B cell (primary cell): ENCODE measurements around the gene GNB3. TPM values are rescaled to one million over a fixed set of nuclear protein-coding genes. Genes with fewer than 3 reads are reported as not detected.

Source experiments
- ATAC-seq: fragments of 200-7000 bp; cut with Tn5 transposase; one replicate; pipeline ENCODE4 v1.10.0; 2021; ENCODE audit warnings: low read depth, mild to moderate bottlenecking, moderate number of reproducible peaks, moderate library complexity
- CTCF ChIA-PET: fragments of 350-600 bp; sonication (Branson Sonifier 250); formaldehyde crosslinking; loops from one replicate; lab custom pipeline; 2021; ENCODE audit warnings: antibody characterized with exemption, inconsistent platforms; lab: Charles Lee
- POLR2A ChIA-PET: fragments of 350-600 bp; sonication (Branson Sonifier 250); formaldehyde crosslinking; loops from one replicate; lab custom pipeline; 2021; ENCODE audit warnings: antibody characterized with exemption; lab: Charles Lee
- DNase-seq: peaks from one replicate; pipeline ENCODE4 v3.0.0; 2013
- H2AFZ ChIP-seq: 2 replicates; pipeline ENCODE4 v1.6.1; 2012; ENCODE audit warnings: mild to moderate bottlenecking, low read depth, low read length; ENCODE audit not compliant: insufficient read depth, poor library complexity, severe bottlenecking
- H3K27ac ChIP-seq, 2 donors: 1 replicate in 1 of 2; 2 replicates in 1 of 2; pipeline ENCODE4 v1.5.1; 2012 to 2013; ENCODE audit warnings: low read length in 2 of 2, mild to moderate bottlenecking in 2 of 2, moderate library complexity in 1 of 2
- H3K27me3 ChIP-seq, 4 experiments: fragments of 200-600 bp in 1 of 4; sonication (generic) in 1 of 4; replicated peaks in 1 of 4; 1 replicate in 2 of 4; 2 replicates in 2 of 4; pipeline versions ENCODE4 v1.6.1 to v1.7.0; 2013 to 2016; ENCODE audit warnings: low read length in 3 of 4, mild to moderate bottlenecking in 2 of 4, mixed read lengths in 1 of 4, moderate library complexity in 1 of 4; ENCODE audit not compliant: insufficient read depth in 4 of 4, control insufficient read depth in 3 of 4; ENCODE audit errors: control extremely low read depth in 1 of 4
- H3K36me3 ChIP-seq, 2 experiments: replicated peaks in 1 of 2; 1 replicate in 1 of 2; 2 replicates in 1 of 2; pipeline versions ENCODE4 v1.6.1 to v1.7.1; 2013; ENCODE audit warnings: low read length in 1 of 2; ENCODE audit not compliant: insufficient read depth in 2 of 2, control insufficient read depth in 1 of 2; ENCODE audit errors: control extremely low read depth in 1 of 2, extremely low read depth in 1 of 2
- H3K4me1 ChIP-seq, 2 donors: fragments of 200-600 bp in 1 of 2; sonication (generic) in 1 of 2; 1 replicate in 1 of 2; 2 replicates in 1 of 2; pipeline versions ENCODE4 v1.5.1 to v1.6.1; 2013 to 2017; ENCODE audit warnings: low read length in 2 of 2; ENCODE audit not compliant: control insufficient read depth in 2 of 2, insufficient read depth in 2 of 2
- H3K4me2 ChIP-seq: replicated peaks from 2 replicates; pipeline ENCODE3; 2012; ENCODE audit warnings: mild to moderate bottlenecking, low read depth, low read length; ENCODE audit not compliant: poor library complexity, severe bottlenecking
- H3K4me3 ChIP-seq, 5 experiments: fragments of 200-600 bp in 1 of 5; sonication (generic) in 1 of 5; 1 replicate in 3 of 5; 2 replicates in 2 of 5; pipeline versions ENCODE4 v1.5.1 to v1.7.0; 2011 to 2016; ENCODE audit warnings: low read length in 4 of 5, mild to moderate bottlenecking in 4 of 5, low read depth in 2 of 5, control low read depth in 1 of 5, moderate library complexity in 1 of 5; ENCODE audit not compliant: insufficient read depth in 1 of 5; ENCODE audit errors: control extremely low read depth in 1 of 5, extremely low read depth in 1 of 5
- H3K79me2 ChIP-seq: fragments of 200-600 bp; sonication (generic); one replicate; pipeline ENCODE4 v1.6.0; 2016; ENCODE audit warnings: low read length; ENCODE audit not compliant: control insufficient read depth, insufficient read depth
- H3K9ac ChIP-seq: fragments of 200-600 bp; sonication (generic); 2 replicates; pipeline ENCODE4 v1.6.1; 2017; ENCODE audit warnings: mild to moderate bottlenecking, low read length, moderate library complexity
- H3K9me3 ChIP-seq, 3 donors: one replicate each; pipeline versions ENCODE4 v1.6.1 to v1.7.1; 2013; ENCODE audit warnings: low read length in 2 of 3; ENCODE audit not compliant: control insufficient read depth in 2 of 3, insufficient read depth in 1 of 3; ENCODE audit errors: control extremely low read depth in 1 of 3
- H4K20me1 ChIP-seq: 2 replicates; pipeline ENCODE4 v1.6.0; 2012; ENCODE audit warnings: mild to moderate bottlenecking, low read length; ENCODE audit not compliant: insufficient read depth, control insufficient read depth, poor library complexity, severe bottlenecking
- H3K27ac Mint-ChIP-seq: one replicate; pipeline ENCODE4 v1.8.0; 2021; ENCODE audit warnings: mixed read lengths
- H3K27me3 Mint-ChIP-seq: one replicate; pipeline ENCODE4 v1.8.0; 2021; ENCODE audit warnings: mixed read lengths
- H3K4me1 Mint-ChIP-seq: one replicate; pipeline ENCODE4 v1.8.0; 2021; ENCODE audit warnings: mixed read lengths
- H3K4me3 Mint-ChIP-seq: one replicate; pipeline ENCODE4 v1.8.0; 2021; ENCODE audit warnings: mixed read lengths
- H3K9me3 Mint-ChIP-seq: one replicate; pipeline ENCODE4 v1.8.0; 2022; ENCODE audit warnings: mixed read lengths; ENCODE audit not compliant: insufficient read depth
- CTCF ChIP-seq: fragments of 200-600 bp; IDR thresholded peaks from one replicate; pipeline ENCODE4 v1.8.0; 2022; ENCODE audit warnings: antibody characterized with exemption, mild to moderate bottlenecking
- EZH2 ChIP-seq: IDR thresholded peaks from 2 replicates; pipeline ENCODE4 v1.6.1; 2012; ENCODE audit warnings: borderline replicate concordance, low read depth, mild to moderate bottlenecking, moderate library complexity, low read length; ENCODE audit not compliant: insufficient read depth, poor library complexity, severe bottlenecking
- WGBS: methylation state at CpG from one replicate; pipeline ENCODE4 v1.1.5; 2013; ENCODE audit warnings: missing lambda C conversion rate; ENCODE audit not compliant: insufficient coverage; 5-methylcytosine and 5-hydroxymethylcytosine counted together
- intact Hi-C: fragments of 100-400 bp; cut with micrococcal nuclease; formaldehyde crosslinking; loops from one replicate; pipeline ENCODE4 v1.10.0; 2022
- polyA plus RNA-seq: library from polyadenylated mRNA; depleted of rRNA; stranded (reverse); fragments of >200 nt; gene quantifications from 2 replicates; pipeline ENCODE4 v1.2.3, GENCODE V29; 2012
- total RNA-seq, 2 donors: library from RNA; stranded (reverse); fragments of 120-200 nt in 1 of 2; gene quantifications; 1 replicate in 1 of 2; 2 replicates in 1 of 2; pipeline versions ENCODE4 v1.2.3 to v1.2.4, GENCODE V29; 2013 to 2022

GNB3 gene
- total and polyA plus RNA-seq, 2 donors (not counting 1 experiment from before 2014, with no cell fraction given) = 0.27 to 0.49 TPM

GRCh38 chr12:6809056-6809455 is 31.7 kb upstream of the GNB3 start:
- no peak overlapping the region for H3K4me3 ChIP-seq
- DNase-seq (no peak), ATAC-seq (no peak)
- TF ChIP-seq EZH2 (no peak), CTCF (no peak)
- no peak overlapping the region for H2AFZ ChIP-seq
- no peaks in the 10 kb centered on the region for H3K79me2 ChIP-seq
- H3K4me2 ChIP-seq = no peak overlapping the region
- no peaks in the 10 kb centered on the region for H4K20me1 ChIP-seq
- Mint-ChIP-seq H3K4me1 (peaks cover 8% of the 10 kb centered on the region), H3K27me3 (peaks cover 4% of the 10 kb centered on the region), H3K4me3 (no peak overlapping the region), H3K9me3 (no peaks in the 10 kb centered on the region), H3K27ac (no peak overlapping the region)
- H3K36me3 ChIP-seq = no peaks in the 10 kb centered on the region
- no peak overlapping the region for H3K9ac ChIP-seq
- intact Hi-C loops = no loop called here
- POLR2A ChIA-PET = no interaction called here
- peaks cover 0 to 9% of the 10 kb centered on the region in 2 donors for H3K4me1 ChIP-seq
- H3K9me3 ChIP-seq = no peaks in the 10 kb centered on the region
- H3K27ac ChIP-seq = no peak overlapping the region
- H3K27me3 ChIP-seq = no peaks in the 10 kb centered on the region
- 93% methylated on average over 10 of the region's 10 CpGs for WGBS
- CTCF ChIA-PET = interaction anchor here (1.8 kb wide), 1 partner anchor 17 kb away, joined by 4 read pairs; no protein-coding TSS in a partner anchor

- no peak overlapping the region for H3K4me3 Mint-ChIP-seq
- H3K27ac Mint-ChIP-seq = no peak overlapping the region
- H4K20me1 ChIP-seq = no peaks in the 10 kb centered on the region
- WGBS = 93% methylated on average over 1 of the region's 1 CpG
- H3K9ac ChIP-seq = no peak overlapping the region
- H3K27me3 ChIP-seq = peaks cover 0 to 13% (median 0%) of the 10 kb centered on the region in 4 experiments
- no peaks in the 10 kb centered on the region for H3K79me2 ChIP-seq
- H3K27ac ChIP-seq = no peak overlapping the region
- no peak overlapping the region for H2AFZ ChIP-seq
- no peak for DNase-seq
- H3K36me3 ChIP-seq = no peaks in the 10 kb centered on the region
- no peak for ATAC-seq
- no peaks in the 10 kb centered on the region for H3K9me3 Mint-ChIP-seq
- H3K9me3 ChIP-seq = no peaks in the 10 kb centered on the region
- H3K27me3 Mint-ChIP-seq = peaks cover 10% of the 10 kb centered on the region
- peaks cover 0 to 9% of the 10 kb centered on the region in 2 donors for H3K4me1 ChIP-seq
- H3K4me2 ChIP-seq = no peak overlapping the region
- no peak overlapping the region for H3K4me3 ChIP-seq
- peaks cover 8% of the 10 kb centered on the region for H3K4me1 Mint-ChIP-seq
- POLR2A ChIA-PET = no interaction called here
- intact Hi-C loops = no loop called here
- CTCF ChIA-PET = interaction anchor here (0.6 to 3.9 kb wide), 4 partner anchors 21 to 57 kb away, joined by 3 to 13 read pairs (median 3); partner anchors contain the start of gene MLF2
- TF ChIP-seq EZH2 (no peak), CTCF (no peak)
Observed at GRCh38 chr12:6810758-6811157, 30.0 kb upstream of the GNB3 start.
